ENCODE data around the gene MRPL44. TPM values are rescaled to one million over a fixed set of nuclear protein-coding genes. Genes with fewer than 3 reads are reported as not detected.

The MRPL44 gene
- total and polyA plus RNA-seq, 2 donors (not counting 1 experiment from before 2014, with no cell fraction given) = 8.9 to 26.7 TPM

DNA sequence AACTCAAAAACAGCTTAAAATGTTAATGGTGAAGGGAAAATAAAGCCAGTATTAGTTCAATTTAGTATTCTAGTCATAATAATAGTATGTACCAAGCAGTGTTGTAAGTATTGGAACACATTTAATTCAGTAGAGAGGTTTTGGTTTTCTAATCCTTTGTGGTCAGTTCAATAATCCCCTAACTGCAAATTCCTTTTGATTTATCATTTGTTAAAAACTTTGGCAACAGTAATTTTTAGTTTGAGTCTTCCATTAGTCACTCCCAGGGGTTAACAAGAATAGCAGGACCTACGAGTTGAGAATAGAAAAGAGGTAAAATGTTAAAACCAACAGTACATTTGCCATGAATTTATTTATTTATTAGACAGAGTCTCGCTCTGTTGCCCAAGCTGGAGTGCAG is 10.7 kb downstream of the MRPL44 start:
- H3K36me3 ChIP-seq (replicated peaks in 1 of 2; ENCODE audit: control extremely low read depth in 1 of 2, control insufficient read depth in 1 of 2, extremely low read depth in 1 of 2, insufficient read depth in 2 of 2, low read length in 1 of 2) = peaks cover 8 to 54% of the 10 kb centered on the region in 2 experiments
- no peaks in the 10 kb centered on the region for H3K27me3 ChIP-seq (replicated peaks in 1 of 4; ENCODE audit: control extremely low read depth in 1 of 4, control insufficient read depth in 3 of 4, insufficient read depth in 4 of 4, low read length in 3 of 4)
- H3K9me3 ChIP-seq (ENCODE audit: control extremely low read depth in 1 of 3, control insufficient read depth in 2 of 3, insufficient read depth in 1 of 3, low read length in 2 of 3) = no peaks in the 10 kb centered on the region
- H3K27ac ChIP-seq (ENCODE audit: low read length in 2 of 2) = no peak overlapping the region
- H3K27me3 Mint-ChIP-seq = no peaks in the 10 kb centered on the region
- intact Hi-C loops (cut with micrococcal nuclease) = no loop called here
- POLR2A ChIA-PET = no interaction called here
- TF ChIP-seq, protein P1, sequence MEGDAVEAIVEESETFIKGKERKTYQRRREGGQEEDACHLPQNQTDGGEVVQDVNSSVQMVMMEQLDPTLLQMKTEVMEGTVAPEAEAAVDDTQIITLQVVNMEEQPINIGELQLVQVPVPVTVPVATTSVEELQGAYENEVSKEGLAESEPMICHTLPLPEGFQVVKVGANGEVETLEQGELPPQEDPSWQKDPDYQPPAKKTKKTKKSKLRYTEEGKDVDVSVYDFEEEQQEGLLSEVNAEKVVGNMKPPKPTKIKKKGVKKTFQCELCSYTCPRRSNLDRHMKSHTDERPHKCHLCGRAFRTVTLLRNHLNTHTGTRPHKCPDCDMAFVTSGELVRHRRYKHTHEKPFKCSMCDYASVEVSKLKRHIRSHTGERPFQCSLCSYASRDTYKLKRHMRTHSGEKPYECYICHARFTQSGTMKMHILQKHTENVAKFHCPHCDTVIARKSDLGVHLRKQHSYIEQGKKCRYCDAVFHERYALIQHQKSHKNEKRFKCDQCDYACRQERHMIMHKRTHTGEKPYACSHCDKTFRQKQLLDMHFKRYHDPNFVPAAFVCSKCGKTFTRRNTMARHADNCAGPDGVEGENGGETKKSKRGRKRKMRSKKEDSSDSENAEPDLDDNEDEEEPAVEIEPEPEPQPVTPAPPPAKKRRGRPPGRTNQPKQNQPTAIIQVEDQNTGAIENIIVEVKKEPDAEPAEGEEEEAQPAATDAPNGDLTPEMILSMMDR (IDR thresholded peaks at IDR 0.05) = no peak
- no peak for TF ChIP-seq EZH2 (IDR thresholded peaks at IDR 0.05; ENCODE audit: borderline replicate concordance, insufficient read depth, low read depth, low read length, poor library complexity, severe bottlenecking)
- no peak overlapping the region for H3K4me3 Mint-ChIP-seq
- no peak overlapping the region for H3K4me3 ChIP-seq (ENCODE audit: control extremely low read depth in 1 of 5, extremely low read depth in 1 of 5, insufficient read depth in 1 of 5, low read depth in 2 of 5, low read length in 4 of 5)
- peaks cover 5% of the 10 kb centered on the region for H3K4me1 Mint-ChIP-seq
- H3K4me1 ChIP-seq (ENCODE audit: control insufficient read depth in 2 of 2, insufficient read depth in 2 of 2, low read length in 2 of 2) = peaks cover 0 to 6% of the 10 kb centered on the region in 2 donors
- peaks cover 5% of the 10 kb centered on the region for H3K79me2 ChIP-seq (ENCODE audit: control insufficient read depth, insufficient read depth, low read length)
- H3K9me3 Mint-ChIP-seq (ENCODE audit: insufficient read depth) = no peaks in the 10 kb centered on the region
- ATAC-seq (ENCODE audit: low read depth) = no peak
- no peak overlapping the region for H3K9ac ChIP-seq (ENCODE audit: low read length)
- no peak overlapping the region for H3K27ac Mint-ChIP-seq
- H3K4me2 ChIP-seq (replicated peaks; ENCODE audit: low read depth, low read length, poor library complexity, severe bottlenecking) = no peak overlapping the region
- H4K20me1 ChIP-seq (ENCODE audit: control insufficient read depth, insufficient read depth, low read length, poor library complexity, severe bottlenecking) = no peaks in the 10 kb centered on the region
- no peak for DNase-seq
- H2AFZ ChIP-seq (ENCODE audit: insufficient read depth, low read depth, low read length, poor library complexity, severe bottlenecking) = no peak overlapping the region
- no CpG with 5 or more reads among the region's 2 CpGs for WGBS (ENCODE audit: insufficient coverage)
- CTCF ChIA-PET = interaction anchor here (1.1 to 10.7 kb wide), 3 partner anchors 7 to 319 kb away, joined by 3 to 211 read pairs (median 47); no protein-coding TSS in a partner anchor

DNA sequence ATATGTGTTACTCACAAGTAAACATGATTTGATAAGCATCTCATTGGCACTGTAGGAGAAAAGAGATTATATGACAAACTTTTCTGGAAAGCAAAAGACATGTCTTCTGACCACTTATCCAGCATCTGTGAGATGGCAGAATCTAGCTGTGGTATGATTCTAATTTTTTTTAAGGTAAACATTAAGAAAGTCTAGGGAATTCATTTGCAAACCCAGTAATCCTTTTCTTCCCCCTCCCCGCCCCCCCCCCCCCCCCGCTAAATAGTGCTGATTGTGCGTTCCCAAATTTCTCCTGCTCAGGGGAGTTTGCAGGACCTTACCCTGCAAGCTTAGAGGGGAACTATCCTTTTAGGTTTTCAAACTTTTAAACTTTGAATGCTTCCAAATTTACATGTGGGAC is 12.1 kb downstream of the MRPL44 start:
- TF ChIP-seq, protein P1 (IDR thresholded peaks at IDR 0.05) = no peak
- TF ChIP-seq EZH2 (IDR thresholded peaks at IDR 0.05; ENCODE audit: borderline replicate concordance, insufficient read depth, low read depth, low read length, poor library complexity, severe bottlenecking) = no peak
- H3K36me3 ChIP-seq (replicated peaks in 1 of 2; ENCODE audit: control extremely low read depth in 1 of 2, control insufficient read depth in 1 of 2, extremely low read depth in 1 of 2, insufficient read depth in 2 of 2, low read length in 1 of 2) = peaks cover 5 to 42% of the 10 kb centered on the region in 2 experiments
- H3K4me3 ChIP-seq (ENCODE audit: control extremely low read depth in 1 of 5, extremely low read depth in 1 of 5, insufficient read depth in 1 of 5, low read depth in 2 of 5, low read length in 4 of 5) = no peak overlapping the region
- no peak overlapping the region for H3K9ac ChIP-seq (ENCODE audit: low read length)
- intact Hi-C loops (cut with micrococcal nuclease) = no loop called here
- no CpG with 5 or more reads among the region's 3 CpGs for WGBS (ENCODE audit: insufficient coverage)
- DNase-seq = no peak
- Mint-ChIP-seq H3K9me3 (ENCODE audit: insufficient read depth) (no peaks in the 10 kb centered on the region), H3K4me1 (peaks cover 5% of the 10 kb centered on the region), H3K27ac (no peak overlapping the region), H3K27me3 (no peaks in the 10 kb centered on the region), H3K4me3 (no peak overlapping the region)
- no peak overlapping the region for H3K27ac ChIP-seq (ENCODE audit: low read length in 2 of 2)
- H3K9me3 ChIP-seq (ENCODE audit: control extremely low read depth in 1 of 3, control insufficient read depth in 2 of 3, insufficient read depth in 1 of 3, low read length in 2 of 3) = no peaks in the 10 kb centered on the region
- H3K4me1 ChIP-seq (ENCODE audit: control insufficient read depth in 2 of 2, insufficient read depth in 2 of 2, low read length in 2 of 2) = peaks cover 0 to 3% of the 10 kb centered on the region in 2 donors
- no peaks in the 10 kb centered on the region for H4K20me1 ChIP-seq (ENCODE audit: control insufficient read depth, insufficient read depth, low read length, poor library complexity, severe bottlenecking)
- no peaks in the 10 kb centered on the region for H3K79me2 ChIP-seq (ENCODE audit: control insufficient read depth, insufficient read depth, low read length)
- no peak for ATAC-seq (ENCODE audit: low read depth)
- ChIA-PET CTCF (interaction anchor here (0.6 to 10.7 kb wide), 37 partner anchors 8 to 1426 kb away, joined by 3 to 211 read pairs (median 7); partner anchors contain the start of genes AP1S3 and MRPL44), POLR2A (no interaction called here)
- H2AFZ ChIP-seq (ENCODE audit: insufficient read depth, low read depth, low read length, poor library complexity, severe bottlenecking) = no peak overlapping the region
- H3K4me2 ChIP-seq (replicated peaks; ENCODE audit: low read depth, low read length, poor library complexity, severe bottlenecking) = no peak overlapping the region
- no peaks in the 10 kb centered on the region for H3K27me3 ChIP-seq (replicated peaks in 1 of 4; ENCODE audit: control extremely low read depth in 1 of 4, control insufficient read depth in 3 of 4, insufficient read depth in 4 of 4, low read length in 3 of 4)
